ENCODE data around the gene PPP1R26.
"Not testable (repeated sequence)": the region's sequence is repeated elsewhere in the genome, so short reads cannot be mapped to it uniquely, and the experiment has no call there.

PPP1R26 gene

DNA sequence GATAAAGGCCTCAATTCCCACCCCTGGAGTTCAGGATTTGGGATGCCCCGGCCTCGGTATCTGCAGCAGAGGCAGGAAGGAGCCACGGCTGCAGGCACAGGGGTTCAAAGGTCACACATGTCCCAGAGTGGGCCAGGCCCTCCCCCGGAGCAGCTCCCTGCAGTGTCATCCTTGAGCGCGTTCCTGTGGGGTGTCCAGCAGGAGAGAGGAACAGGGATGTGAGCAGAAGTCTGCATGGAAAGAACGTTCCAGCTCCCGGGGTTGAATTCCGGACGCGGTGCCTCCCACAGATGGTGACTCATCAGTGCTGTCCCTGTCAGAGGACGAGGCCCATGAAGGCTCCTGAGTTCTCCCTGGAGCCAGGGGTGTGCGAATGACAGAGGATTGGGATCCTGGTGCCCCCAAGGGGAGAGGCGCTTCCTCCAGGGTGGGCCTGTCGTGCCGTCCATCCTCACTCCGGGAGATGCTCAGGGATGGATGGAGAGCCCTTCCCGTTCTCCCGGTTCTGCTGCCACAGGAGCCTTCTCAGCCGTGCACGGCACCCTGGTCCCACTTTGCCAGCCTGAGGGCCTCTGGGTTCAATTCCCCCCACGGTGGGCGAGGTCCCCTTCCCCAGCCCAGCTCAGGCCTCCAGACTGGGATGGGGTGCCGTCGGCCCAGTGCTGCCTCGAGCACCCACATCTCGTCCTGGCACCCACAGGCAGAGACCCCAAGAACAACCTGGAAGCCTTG lies 44.7 kb downstream of the PPP1R26 start:
- H3K4me3 ChIP-seq: no peak overlapping the region
- intact Hi-C loops (cut with DNase I; ENCODE audit: low total_unique reads): no loop called here
- no peaks in the 10 kb centered on the region for H3K36me3 ChIP-seq
- H3K9me3 ChIP-seq: no peaks in the 10 kb centered on the region
- no peak overlapping the region for H3K27ac ChIP-seq
- TF ChIP-seq CTCF (IDR thresholded peaks at IDR 0.05): no peak
- DNase-seq: peak in 1 of 2 donors; percentile 51
- no peaks in the 10 kb centered on the region for H3K4me1 ChIP-seq
- peaks cover 0 to 61% of the 10 kb centered on the region in 2 donors for H3K27me3 ChIP-seq

DNA sequence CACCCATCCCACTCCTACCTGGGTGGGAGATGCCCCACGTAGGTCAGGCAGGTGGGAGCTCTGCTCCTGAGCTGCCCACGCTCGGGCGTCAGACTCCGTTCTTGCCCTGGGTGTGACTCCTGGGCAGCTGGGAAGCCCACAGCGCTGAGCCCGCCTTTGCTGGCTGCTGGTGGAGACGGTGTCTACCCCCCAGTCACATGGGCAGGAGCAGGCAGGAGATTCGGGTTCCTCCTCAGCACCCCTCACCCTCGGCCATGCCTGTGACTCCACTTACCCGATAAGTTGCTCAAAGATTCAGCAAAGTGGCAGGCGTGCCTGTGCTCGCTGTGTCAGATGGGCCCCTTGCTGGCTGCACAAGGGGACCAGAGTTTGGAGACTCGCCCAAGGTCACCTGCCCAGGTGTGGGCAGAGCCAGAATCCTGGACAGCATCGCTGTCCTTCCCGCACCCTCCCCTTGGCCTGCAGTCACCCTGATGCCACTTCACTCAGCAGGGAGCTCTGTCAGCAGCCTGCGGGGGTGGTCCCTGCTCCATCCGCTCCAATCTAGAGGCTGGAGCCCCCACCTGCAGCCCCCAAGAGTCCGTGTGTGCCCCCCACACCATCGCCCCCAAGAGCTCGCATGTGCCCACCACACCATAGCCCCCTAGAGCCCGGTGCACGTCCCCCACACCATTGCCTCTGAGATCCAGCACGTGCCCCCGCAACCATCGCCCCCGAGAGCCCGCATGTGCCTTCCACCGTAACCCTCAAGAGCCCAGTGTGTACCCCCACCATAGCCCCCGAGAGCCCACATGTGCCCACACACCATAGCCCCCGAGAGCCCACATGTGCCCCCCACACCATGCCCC lies 45.9 kb downstream of the PPP1R26 start:
- no peak for TF ChIP-seq CTCF (IDR thresholded peaks at IDR 0.05)
- peak in 1 of 2 donors; percentile 51 for DNase-seq
- intact Hi-C loops (cut with DNase I; ENCODE audit: low total_unique reads): no loop called here
- Histone ChIP-seq H3K4me3 (no peak overlapping the region), H3K27ac (no peak overlapping the region), H3K9me3 (peaks cover 0 to 5% (median 3%) of the 10 kb centered on the region in 3 donors), H3K4me1 (no peaks in the 10 kb centered on the region), H3K36me3 (no peaks in the 10 kb centered on the region), H3K27me3 (peaks cover 0 to 66% of the 10 kb centered on the region in 2 donors)

GRCh38 chr9:135526089-135526729 lies 46.6 kb downstream of the PPP1R26 start:
- Histone ChIP-seq H3K27me3 (peaks cover 0 to 70% of the 10 kb centered on the region in 2 donors), H3K36me3 (no peaks in the 10 kb centered on the region), H3K4me1 (no peaks in the 10 kb centered on the region), H3K4me3 (no peak overlapping the region), H3K27ac (no peak overlapping the region), H3K9me3 (peaks cover 0 to 5% (median 3%) of the 10 kb centered on the region in 3 donors)
- TF ChIP-seq CTCF (IDR thresholded peaks at IDR 0.05): no peak
- peak in 1 of 2 donors; percentile 45 for DNase-seq
- intact Hi-C loops (cut with DNase I; ENCODE audit: low total_unique reads): no loop called here

GRCh38 chr9:135526730-135527571 lies 47.4 kb downstream of the PPP1R26 start:
- no peak overlapping the region for H3K27ac ChIP-seq
- H3K27me3 ChIP-seq: peaks cover 0 to 71% of the 10 kb centered on the region in 2 donors
- H3K4me1 ChIP-seq: no peaks in the 10 kb centered on the region
- DNase-seq: peak in 1 of 2 donors; percentile 57
- H3K4me3 ChIP-seq: no peak overlapping the region
- intact Hi-C loops (cut with DNase I; ENCODE audit: low total_unique reads): no loop called here
- H3K9me3 ChIP-seq: peaks cover 0 to 5% (median 3%) of the 10 kb centered on the region in 3 donors
- H3K36me3 ChIP-seq: no peaks in the 10 kb centered on the region
- TF ChIP-seq CTCF (IDR thresholded peaks at IDR 0.05): no peak

DNA sequence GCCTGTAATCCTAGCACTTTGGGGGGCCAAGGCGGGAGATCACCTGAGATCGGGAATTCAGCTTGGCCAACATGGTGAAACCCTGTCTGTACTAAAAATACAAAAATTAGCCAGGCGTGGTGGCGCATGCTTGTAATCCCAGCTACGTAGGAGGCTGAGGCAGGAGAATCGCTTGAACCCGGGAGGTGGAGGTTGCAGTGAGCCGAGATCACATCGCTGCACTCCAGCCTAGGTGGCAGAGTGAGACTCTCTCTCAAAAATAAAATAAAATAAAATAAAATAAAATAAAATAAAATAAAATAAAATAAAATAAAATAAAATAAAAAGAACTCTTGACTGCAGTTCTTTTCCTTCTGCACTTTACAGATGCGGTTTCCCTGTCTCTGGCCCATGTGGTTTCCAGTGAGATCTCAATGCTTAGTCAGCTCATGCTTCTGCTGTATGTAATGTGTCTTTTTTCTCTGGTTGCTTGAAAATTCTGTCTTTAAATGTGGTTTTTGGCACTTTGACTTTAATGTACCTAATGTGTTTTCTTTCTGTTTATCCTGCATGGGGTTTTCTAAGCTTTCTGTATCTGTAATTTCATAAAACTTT lies 49.4 kb downstream of the PPP1R26 start:
- intact Hi-C loops (cut with DNase I; ENCODE audit: low total_unique reads); H3K4me3 ChIP-seq; H3K9me3 ChIP-seq; H3K27ac ChIP-seq; H3K36me3 ChIP-seq; H3K4me1 ChIP-seq: not testable (repeated sequence)
- DNase-seq: peak in 1 of 2 donors; percentile 44
- H3K27me3 ChIP-seq: peaks cover 0 to 63% of the 10 kb centered on the region in 2 donors
